GM18909 (cell line): ENCODE data around the gene RBFOX2.
A peak's percentile ranks its signal among the peaks of the same experiment; 100 is the strongest.
"Not testable (repeated sequence)": the region's sequence is repeated elsewhere in the genome, so short reads cannot be mapped to it uniquely, and the experiment has no call there.

Experiments used
- ATAC-seq: cut with Tn5 transposase; IDR thresholded peaks from one replicate; pipeline ENCODE4 v1.9.1; 2021; ENCODE audit warnings: mild to moderate bottlenecking; ENCODE audit not compliant: unreplicated experiment, poor library complexity

The RBFOX2 gene

GRCh38 chr22:36028646-36029405 lies at the start of gene RBFOX2:
Gene RBFOX2 (minus strand): TSS chr22:36028824. CDS start chr22:36028425, 399 bp downstream.
- ATAC-seq, result no peak

DNA sequence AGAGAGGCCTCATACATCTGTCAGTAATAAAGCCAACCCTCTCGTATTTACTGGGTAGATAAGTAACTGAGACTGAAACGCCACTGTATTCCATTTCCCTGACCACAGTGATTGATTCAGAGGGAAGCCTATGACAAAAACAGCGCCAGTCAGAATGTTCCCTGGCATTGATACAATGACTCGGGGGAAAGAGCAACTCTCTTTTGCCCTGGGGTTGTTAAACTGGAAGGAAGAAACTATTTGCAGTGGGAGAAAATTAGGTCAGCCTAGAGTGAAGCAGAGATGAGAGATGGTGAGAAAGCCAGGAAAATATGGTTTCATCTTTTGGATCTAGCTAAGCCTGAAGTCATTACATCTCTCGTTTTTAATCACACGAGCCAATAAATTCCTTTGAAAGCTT lies 48.6 kb upstream of the RBFOX2 start:
- ATAC-seq, result no peak

GRCh38 chr22:36075724-36076123 lies 47.1 kb upstream of the RBFOX2 start:
- ATAC-seq, result no peak

GRCh38 chr22:36075230-36075629 lies 46.6 kb upstream of the RBFOX2 start:
- no peak for ATAC-seq

DNA sequence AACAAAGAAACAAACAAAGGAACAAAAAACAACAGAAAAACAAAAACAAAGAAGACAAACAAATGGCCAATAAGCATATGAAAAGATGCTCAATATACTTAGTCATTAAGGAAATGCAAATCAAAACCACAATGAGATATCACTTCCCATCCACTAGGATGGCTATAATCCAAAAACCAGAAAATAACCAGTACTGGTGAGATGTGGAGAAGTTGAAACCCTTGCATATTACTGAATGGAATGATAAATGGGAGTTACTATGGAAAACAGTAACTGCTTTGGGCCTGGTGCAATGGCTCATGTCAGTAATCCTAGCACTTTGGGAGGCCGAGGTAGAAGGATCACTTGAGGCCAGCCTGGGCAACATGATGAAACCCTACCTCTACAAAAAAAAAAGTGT lies 44.9 kb upstream of the RBFOX2 start:
- ATAC-seq, result no peak

DNA sequence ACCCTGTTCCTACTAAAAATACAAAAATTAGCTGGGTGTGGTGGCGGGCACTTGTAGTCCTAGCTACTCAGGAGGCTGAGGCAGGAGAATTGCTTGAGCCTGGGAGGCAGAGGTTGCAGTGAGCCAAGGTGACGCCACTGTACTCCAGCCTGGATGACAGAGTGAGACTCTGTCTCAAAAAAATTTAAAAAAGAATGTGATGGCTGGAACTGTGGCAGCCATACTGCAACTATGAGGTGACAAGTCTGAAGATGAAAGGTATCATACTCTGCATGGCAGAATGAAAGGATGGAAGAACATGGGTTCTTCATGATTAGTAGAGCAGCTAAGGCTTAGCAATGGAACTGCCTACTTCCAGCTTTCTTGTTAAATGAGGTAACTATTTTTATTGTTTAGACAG lies 42.0 kb upstream of the RBFOX2 start:
- ATAC-seq, result not testable (repeated sequence)

- no peak for ATAC-seq
Measured at GRCh38 chr22:36069368-36069767, 40.7 kb upstream of the RBFOX2 start.

GRCh38 chr22:36068776-36069344 lies 40.2 kb upstream of the RBFOX2 start:
- ATAC-seq, result no peak

GRCh38 chr22:36067235-36067558 lies 38.6 kb upstream of the RBFOX2 start:
- ATAC-seq, result no peak

DNA sequence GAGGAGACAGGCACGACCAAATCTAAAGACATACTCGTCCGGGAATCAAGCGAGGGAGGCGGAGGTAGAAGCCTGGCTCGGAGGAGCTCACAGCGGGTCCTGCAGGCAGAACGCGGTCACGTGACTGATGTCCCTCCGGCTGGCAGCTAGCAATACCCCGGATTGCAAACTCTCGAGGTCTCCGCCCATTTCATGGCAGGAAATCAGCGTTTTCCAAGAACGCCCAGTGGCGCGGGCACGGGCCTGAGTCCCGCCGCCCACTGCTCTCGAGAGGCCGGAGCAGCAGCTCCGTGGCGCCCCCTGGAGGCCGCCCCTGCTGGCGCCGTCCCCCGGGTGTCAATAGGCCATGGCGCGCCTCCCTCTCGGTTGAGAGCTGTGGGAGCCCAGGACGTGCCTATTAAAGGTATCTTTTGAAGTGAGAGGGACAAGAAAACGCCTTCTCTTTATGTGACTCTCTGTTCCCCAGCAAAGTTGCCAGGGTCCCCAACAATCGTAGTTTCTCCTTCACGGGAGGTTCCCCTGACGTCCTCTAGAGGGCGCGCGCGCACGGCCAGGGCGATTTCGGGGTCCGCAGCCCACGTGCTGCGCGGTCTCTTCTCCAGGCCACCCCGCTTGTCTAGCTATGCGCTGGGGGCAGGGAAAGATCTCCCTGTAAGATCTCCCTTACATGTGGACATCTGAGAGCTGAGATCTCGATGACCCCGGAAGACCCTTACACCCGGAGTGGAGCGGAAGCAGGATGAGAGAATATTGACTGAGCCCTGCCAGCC lies 37.3 kb upstream of the RBFOX2 start:
- peak; percentile 47 for ATAC-seq

GRCh38 chr22:36065462-36065774 lies 36.8 kb upstream of the RBFOX2 start:
- no peak for ATAC-seq

GRCh38 chr22:36064358-36064757 lies 35.7 kb upstream of the RBFOX2 start:
- no peak for ATAC-seq

DNA sequence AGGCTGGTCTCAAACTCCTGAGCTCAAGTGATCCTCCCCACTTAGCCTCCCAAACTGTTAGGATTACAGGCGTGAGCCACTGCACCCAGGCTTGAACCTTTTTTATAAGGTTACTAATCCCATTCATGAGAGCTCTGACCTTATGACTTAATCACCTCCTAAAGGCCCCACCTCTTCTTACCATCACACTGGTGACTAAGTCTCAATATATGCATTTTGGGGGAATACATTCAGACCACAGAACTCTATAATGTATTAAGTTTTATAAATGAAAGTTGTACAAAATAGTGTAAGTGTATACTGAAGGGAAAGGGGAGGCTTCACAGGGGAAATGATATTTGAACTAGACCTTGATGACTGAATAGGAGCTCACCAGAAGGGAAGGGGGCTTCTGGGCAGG lies 28.4 kb upstream of the RBFOX2 start:
- no peak for ATAC-seq

DNA sequence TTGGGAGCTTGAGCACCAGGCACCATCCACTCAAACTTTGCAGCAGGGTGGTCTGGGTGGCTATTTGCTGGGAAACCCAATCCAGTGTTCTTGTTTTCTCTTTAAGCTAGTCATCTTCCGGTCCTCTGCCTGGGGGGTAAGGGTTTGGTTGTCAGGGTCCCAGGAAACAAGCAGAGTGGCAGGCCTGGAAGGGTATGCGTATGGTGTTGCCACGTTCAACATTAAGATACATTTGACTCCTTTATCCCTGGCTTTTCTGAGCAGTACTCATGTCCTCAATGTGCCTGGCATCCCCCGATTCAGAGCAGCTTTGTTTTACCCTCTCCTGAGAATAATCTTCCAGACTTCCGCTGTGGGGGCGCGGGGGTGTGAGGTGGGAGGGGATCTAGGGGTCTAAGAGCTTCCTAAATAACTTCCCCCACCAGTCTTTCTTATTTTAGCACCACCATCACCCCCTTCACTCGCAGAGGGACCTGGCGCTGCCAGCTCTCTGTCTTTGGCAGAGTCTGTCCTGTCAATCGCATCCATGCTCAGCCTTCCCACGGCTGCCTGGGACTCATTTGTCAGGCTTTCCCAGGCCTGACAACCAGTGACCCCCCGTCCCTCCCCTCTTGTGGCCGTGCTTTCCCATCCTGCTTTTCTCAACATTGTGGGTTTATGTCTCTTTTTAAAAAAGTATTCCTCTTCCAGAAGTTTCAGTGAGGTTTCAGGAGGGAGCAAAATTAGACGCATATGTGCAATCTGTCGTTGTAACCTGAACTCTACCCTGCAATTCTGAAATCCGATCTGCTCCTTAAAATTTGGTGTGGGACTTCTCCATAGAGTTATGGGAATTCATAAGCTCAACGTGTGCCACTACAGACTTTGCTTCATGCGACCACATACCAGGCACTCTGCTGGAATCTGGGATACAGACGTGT lies 27.0 kb upstream of the RBFOX2 start:
- no peak for ATAC-seq

DNA sequence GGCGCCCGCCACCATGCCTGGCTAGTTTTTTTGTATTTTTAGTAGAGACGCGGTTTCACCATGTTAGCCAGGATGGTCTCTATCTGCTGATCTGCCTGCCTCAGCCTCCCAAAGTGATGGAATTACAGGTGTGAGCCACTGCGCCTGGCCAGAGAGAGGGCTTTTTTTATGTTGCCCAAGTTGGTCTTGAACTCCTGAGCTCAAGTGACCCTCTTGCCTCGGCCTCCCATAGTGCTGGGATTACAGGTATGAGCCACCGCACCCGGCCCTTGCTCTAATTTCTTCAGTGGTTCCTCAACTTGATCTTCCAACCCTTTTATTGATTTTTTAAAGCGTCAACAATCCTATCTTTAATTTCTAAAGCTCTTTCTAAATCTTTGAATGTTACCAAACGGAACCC lies 25.8 kb upstream of the RBFOX2 start:
- not testable (repeated sequence) for ATAC-seq

DNA sequence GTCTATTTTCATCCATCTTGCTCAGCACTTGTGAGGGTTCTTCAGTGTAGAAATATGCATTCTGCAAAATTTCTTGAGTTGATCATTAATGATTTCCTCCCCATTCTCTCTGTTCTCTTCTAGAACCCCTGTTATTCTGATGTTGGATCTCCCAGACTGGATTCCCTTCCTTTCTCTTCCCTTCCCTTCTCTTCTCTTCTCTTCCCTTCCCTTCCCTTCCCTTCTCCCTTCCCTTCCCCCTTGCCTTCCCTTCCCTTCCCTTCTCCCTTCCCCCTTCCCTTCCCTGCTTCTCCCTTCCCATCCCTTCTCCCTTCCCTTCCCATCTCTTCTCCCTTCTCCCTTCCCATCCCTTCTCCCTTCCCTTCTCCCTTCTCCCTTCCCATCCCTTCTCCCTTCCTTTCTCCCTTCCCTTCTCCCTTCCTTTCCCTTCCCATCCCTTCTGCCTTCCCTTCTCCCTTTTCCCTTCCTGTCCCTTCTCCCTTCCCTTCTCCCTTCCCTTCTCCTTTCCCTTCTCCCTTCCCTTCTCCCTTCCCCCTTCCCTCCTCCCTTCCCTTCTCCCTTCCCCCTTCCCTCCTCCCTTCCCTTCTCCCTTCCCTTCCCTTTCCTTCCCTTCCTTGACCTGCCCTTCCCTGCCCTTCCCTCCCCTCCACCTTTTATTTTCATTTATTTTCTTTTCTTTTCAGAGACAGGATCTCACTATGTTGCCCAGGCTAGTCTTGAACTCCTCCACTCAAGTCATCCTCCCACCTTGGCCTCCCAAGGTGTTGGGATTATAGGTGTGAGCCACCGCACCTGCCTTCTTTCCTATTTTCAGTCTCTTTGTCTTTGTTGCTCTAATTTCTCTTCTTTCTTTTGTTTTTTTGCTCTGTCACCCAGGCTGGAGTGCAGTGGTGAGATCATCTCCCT lies 24.9 kb upstream of the RBFOX2 start:
- no peak for ATAC-seq

DNA sequence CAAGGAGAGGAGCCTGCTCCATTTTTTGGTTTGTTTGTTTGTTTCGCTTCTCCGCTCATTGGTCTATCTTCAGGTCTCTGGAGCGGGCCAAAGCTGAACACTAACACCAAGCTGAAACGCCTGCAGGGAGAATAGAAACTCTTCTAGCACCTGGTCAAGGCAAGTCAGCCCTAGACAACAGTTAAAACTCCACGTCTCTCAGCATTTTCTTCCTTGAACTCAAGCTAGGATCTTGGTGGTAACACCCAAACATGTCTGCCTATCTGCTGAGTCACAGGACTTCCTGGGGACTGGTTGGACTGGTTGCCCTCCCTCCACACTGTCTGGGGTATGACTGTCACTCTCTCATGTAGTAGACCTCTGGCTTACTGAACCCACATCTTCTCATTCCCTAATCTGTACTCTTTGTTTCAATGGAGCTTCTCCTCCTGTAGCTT lies 23.9 kb upstream of the RBFOX2 start:
- no peak for ATAC-seq

DNA sequence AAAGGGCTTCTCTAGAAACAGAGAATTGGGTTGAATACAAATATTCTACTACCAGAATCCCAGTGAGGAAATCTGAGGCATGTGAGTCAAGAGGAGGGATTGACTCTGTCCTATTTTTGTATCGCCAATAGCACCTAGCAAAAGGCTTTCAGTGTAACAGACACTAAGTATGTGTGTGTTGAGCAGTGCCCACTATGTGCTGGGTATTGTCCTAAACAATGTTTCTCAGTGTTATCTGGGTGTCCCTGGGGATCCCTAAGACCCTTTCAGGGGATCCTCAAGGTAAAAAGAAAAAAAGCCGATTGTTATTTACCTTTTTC lies 21.0 kb upstream of the RBFOX2 start:
- no peak for ATAC-seq

GRCh38 chr22:36048911-36049677 lies 20.5 kb upstream of the RBFOX2 start:
- ATAC-seq, result no peak
